ENCODE results near the gene AFF1. TPM values are rescaled to one million over a fixed set of nuclear protein-coding genes. Genes with fewer than 3 reads are reported as not detected.

AFF1 gene
- total RNA-seq, 4 donors from 2014 or later, result 105 to 152 (median 111) TPM

DNA sequence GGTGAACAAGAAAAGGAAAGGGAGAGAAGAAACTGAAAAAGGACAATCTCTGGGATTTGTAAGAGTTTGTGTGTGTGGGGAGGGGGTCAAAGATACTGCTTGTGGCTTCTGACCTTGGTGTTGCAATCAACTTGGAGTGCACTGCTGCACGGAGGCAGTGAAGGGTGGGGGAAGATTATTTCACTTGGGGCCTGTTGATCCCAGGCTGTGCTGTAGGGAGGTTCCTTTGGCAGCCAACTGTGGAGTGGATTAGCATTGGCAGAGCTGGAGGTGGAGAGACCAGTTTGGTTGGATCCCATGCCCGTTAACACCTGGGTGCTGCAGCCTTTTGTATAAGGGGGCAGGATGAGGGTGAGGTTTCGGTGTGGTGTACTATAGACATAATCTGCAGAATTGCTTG, 38.2 kb downstream of the AFF1 start:
- H3K27me3 ChIP-seq, result no peaks in the 10 kb centered on the region
- H3K27ac ChIP-seq, result no peak overlapping the region
- H3K9me3 ChIP-seq, result no peaks in the 10 kb centered on the region
- no peak for DNase-seq (ENCODE audit: low spot score in 2 of 2)
- no peak overlapping the region for H3K4me3 ChIP-seq
- peaks cover 0 to 32% (median 0%) of the 10 kb centered on the region in 4 donors for H3K4me1 ChIP-seq
- no peaks in the 10 kb centered on the region for H3K36me3 ChIP-seq
- 65 to 74% methylated on average over 3 of the region's 3 CpGs for WGBS, 2 donors
- TF ChIP-seq POLR2A (IDR thresholded peaks at IDR 0.05) (no peak), EP300 (IDR thresholded peaks at IDR 0.05) (no peak), CTCF (IDR thresholded peaks at IDR 0.05) (no peak)

DNA sequence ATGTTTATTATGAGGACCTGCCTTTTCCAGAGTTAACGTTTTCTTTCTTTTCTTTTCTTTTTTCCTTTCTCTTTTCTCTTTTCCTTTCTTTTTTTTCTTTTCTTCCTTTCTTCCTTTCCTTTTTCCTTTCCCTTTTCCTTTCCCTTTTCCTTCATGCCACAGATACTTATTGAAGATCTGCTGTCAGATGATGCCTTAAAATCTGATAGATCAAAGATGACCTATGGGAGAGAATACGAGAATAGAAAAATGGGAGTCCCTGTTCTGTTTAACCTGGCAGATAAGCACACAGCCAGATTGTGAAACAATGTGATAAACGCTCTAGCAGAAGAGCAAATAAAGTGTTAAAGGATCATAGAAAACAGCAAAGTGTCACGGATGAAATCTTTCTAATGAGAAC, 38.9 kb downstream of the AFF1 start:
- Histone ChIP-seq H3K4me1 (peaks cover 0 to 32% (median 0%) of the 10 kb centered on the region in 4 donors), H3K4me3 (no peak overlapping the region), H3K9me3 (no peaks in the 10 kb centered on the region), H3K36me3 (no peaks in the 10 kb centered on the region), H3K27me3 (no peaks in the 10 kb centered on the region), H3K27ac (no peak overlapping the region)
- 81 to 84% methylated on average over 4 of the region's 4 CpGs for WGBS, 2 donors
- no peak for DNase-seq (ENCODE audit: low spot score in 2 of 2)
- no peak for TF ChIP-seq POLR2A (IDR thresholded peaks at IDR 0.05)
- TF ChIP-seq EP300 (IDR thresholded peaks at IDR 0.05), result no peak
- TF ChIP-seq CTCF (IDR thresholded peaks at IDR 0.05), result no peak

DNA sequence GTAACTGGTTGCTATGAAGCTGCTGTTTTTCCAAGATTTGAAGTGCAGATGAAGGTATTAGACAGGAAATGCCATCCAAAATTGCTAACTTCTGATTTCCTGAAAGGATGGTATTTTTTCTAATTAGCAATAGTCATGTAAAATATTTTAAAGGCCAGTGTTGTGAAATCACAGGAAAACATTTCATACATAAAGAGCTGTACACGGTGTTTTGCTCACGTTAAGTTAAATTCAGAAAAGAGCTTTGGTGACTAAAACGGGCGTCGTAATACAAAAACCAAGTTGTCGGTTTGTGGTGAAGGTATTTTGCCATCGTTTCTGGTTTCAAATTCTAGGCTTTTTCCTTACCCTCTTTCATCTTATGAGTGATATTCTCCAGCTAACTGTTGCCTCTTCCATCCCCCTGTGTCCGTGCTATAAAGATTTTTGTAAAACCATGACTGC, 39.8 kb downstream of the AFF1 start:
- Histone ChIP-seq H3K4me1 (peaks cover 0 to 32% (median 0%) of the 10 kb centered on the region in 4 donors), H3K36me3 (no peaks in the 10 kb centered on the region), H3K4me3 (no peak overlapping the region), H3K27me3 (no peaks in the 10 kb centered on the region), H3K9me3 (no peaks in the 10 kb centered on the region), H3K27ac (no peak overlapping the region)
- DNase-seq (ENCODE audit: low spot score in 2 of 2), result no peak
- 68 to 70% methylated on average over 8 of the region's 8 CpGs for WGBS, 2 donors
- TF ChIP-seq CTCF (IDR thresholded peaks at IDR 0.05), result no peak
- no peak for TF ChIP-seq EP300 (IDR thresholded peaks at IDR 0.05)
- TF ChIP-seq POLR2A (IDR thresholded peaks at IDR 0.05), result no peak

DNA sequence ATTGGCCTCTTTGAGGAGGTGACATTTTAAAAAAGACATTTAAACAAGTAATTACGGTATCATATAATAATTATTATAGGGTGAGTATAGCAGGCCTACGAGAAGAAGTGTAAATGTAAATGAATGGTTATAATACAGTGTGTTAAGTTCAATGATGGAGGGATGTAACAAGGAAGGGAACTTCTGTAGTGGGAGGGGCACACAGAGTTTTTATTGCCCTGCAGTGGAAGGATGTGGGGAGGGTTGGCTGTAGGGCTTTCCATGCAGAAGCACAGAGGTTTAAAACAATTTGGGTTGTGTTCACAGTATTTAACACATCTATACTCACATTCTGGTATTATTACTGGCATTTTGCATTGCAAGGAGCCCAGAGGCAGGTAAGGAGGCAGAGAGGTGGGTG, 41.1 kb downstream of the AFF1 start:
- no peak overlapping the region for H3K27ac ChIP-seq
- no peaks in the 10 kb centered on the region for H3K27me3 ChIP-seq
- H3K9me3 ChIP-seq, result no peaks in the 10 kb centered on the region
- no peak for DNase-seq (ENCODE audit: low spot score in 2 of 2)
- 87 to 90% methylated on average over 2 of the region's 2 CpGs for WGBS, 2 donors
- peaks cover 0 to 23% (median 0%) of the 10 kb centered on the region in 4 donors for H3K4me1 ChIP-seq
- TF ChIP-seq EP300 (IDR thresholded peaks at IDR 0.05) (no peak), CTCF (IDR thresholded peaks at IDR 0.05) (no peak)
- no peaks in the 10 kb centered on the region for H3K36me3 ChIP-seq
- H3K4me3 ChIP-seq, result no peak overlapping the region

DNA sequence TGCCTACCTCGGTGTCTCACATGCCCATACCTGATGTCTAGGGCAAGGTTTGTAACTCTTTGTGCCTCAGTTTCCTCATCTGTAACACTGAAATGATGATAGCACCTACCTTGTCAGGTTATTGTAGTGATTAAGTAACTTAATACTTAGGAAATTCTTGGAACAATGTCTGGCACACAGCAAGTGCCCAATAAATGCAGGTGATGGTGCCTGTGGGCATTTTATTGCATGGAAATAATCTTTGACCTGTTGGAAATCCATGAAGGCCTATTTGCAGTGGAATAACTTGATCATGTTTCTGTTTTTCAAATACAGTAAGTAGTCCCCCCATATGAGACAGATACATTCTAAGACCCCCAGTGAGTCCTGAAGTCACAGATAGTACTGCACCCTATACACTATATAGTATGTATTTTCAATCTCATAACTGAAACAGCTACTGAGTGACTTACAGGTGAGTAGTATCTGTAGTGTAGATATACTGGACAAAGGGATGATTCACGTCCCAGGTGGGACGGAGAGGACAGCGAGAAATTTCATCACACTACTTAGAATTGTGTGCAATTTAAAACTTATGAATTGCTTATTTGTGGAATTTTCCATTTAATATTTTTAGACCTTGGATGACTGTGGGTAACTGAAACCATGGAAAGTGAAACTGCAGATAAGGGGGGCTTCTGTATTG, 42.1 kb downstream of the AFF1 start:
- H3K36me3 ChIP-seq, result no peaks in the 10 kb centered on the region
- no peak for DNase-seq (ENCODE audit: low spot score in 2 of 2)
- TF ChIP-seq CTCF (IDR thresholded peaks at IDR 0.05) (no peak), EP300 (IDR thresholded peaks at IDR 0.05) (no peak), POLR2A (IDR thresholded peaks at IDR 0.05) (no peak)
- no peaks in the 10 kb centered on the region for H3K27me3 ChIP-seq
- peaks cover 0 to 17% (median 0%) of the 10 kb centered on the region in 4 donors for H3K4me1 ChIP-seq
- 87 to 97% methylated on average over 4 of the region's 4 CpGs for WGBS, 2 donors
- no peaks in the 10 kb centered on the region for H3K9me3 ChIP-seq
- H3K4me3 ChIP-seq, result no peak overlapping the region
- no peak overlapping the region for H3K27ac ChIP-seq
